Measurements from ENCODE around the gene FRMD5.

The FRMD5 gene

DNA sequence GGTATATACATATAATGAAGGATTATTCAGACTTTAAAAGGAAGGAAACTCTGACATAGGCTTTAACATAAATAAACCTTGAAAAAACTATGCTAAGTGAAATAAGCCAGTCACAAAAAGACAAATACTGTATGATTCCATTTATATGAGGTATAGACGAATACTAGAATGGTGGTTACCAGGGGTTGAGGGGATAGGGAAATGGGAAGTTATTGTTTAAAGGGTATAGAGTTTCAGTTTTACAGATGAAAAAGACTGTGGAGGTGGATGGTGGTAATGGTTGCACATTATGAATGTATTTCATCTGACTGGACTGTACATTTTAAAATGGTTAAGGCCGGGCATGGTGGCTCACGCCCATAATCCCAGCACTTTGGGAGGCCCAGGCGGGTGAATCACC lies 41.7 kb downstream of the FRMD5 start:
- TF ChIP-seq, protein P1, sequence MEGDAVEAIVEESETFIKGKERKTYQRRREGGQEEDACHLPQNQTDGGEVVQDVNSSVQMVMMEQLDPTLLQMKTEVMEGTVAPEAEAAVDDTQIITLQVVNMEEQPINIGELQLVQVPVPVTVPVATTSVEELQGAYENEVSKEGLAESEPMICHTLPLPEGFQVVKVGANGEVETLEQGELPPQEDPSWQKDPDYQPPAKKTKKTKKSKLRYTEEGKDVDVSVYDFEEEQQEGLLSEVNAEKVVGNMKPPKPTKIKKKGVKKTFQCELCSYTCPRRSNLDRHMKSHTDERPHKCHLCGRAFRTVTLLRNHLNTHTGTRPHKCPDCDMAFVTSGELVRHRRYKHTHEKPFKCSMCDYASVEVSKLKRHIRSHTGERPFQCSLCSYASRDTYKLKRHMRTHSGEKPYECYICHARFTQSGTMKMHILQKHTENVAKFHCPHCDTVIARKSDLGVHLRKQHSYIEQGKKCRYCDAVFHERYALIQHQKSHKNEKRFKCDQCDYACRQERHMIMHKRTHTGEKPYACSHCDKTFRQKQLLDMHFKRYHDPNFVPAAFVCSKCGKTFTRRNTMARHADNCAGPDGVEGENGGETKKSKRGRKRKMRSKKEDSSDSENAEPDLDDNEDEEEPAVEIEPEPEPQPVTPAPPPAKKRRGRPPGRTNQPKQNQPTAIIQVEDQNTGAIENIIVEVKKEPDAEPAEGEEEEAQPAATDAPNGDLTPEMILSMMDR (IDR thresholded peaks at IDR 0.05; ENCODE audit: control insufficient read depth, insufficient read depth, low read depth, low read length, missing control alignments), result no peak
- no peak for DNase-seq (ENCODE audit: low read depth)
- H3K4me3 ChIP-seq (ENCODE audit: control insufficient read depth, low read depth, low read length), result no peak overlapping the region

DNA sequence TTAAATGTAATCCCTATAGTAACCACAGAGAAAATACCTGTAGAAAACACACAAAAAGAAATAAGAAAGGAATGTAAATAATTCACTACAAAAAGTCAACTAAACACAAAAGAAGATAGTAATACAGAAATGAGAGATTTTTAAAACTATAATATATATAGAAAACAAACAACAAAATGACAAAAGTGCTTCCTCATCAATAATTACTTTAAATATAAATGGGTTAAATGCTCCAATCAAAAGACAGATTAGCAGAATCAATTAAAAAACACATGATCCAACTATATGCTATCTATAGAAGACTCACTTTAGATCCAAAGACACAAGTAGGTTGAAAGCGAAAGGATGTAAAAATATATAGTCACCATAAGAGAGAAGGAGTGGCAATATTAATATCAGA lies 45.8 kb downstream of the FRMD5 start:
- TF ChIP-seq, protein P1 (IDR thresholded peaks at IDR 0.05; ENCODE audit: control insufficient read depth, insufficient read depth, low read depth, low read length, missing control alignments), result no peak
- no peak overlapping the region for H3K4me3 ChIP-seq (ENCODE audit: control insufficient read depth, low read depth, low read length)
- no peak for DNase-seq (ENCODE audit: low read depth)

DNA sequence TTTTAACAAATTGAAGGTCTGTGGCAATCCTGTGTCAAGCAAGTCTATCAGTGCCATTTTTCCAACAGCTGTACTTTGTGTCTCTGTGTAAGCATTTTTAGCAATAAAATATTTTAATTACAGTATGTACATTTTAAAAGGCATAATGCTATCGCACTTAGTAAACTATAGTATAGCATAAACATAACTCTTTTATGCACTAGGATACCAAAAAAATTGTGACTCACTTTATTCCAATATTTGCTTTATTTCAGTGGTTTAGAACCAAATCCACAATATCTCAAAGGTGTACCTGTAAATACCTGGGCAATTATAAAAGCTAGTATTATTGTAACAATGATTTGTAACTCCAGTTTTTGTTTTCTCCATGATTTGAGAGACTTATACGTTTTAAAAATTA lies 46.5 kb downstream of the FRMD5 start:
- DNase-seq (ENCODE audit: low read depth), result no peak
- no peak overlapping the region for H3K4me3 ChIP-seq (ENCODE audit: control insufficient read depth, low read depth, low read length)
- TF ChIP-seq, protein P1 (IDR thresholded peaks at IDR 0.05; ENCODE audit: control insufficient read depth, insufficient read depth, low read depth, low read length, missing control alignments), result no peak

DNA sequence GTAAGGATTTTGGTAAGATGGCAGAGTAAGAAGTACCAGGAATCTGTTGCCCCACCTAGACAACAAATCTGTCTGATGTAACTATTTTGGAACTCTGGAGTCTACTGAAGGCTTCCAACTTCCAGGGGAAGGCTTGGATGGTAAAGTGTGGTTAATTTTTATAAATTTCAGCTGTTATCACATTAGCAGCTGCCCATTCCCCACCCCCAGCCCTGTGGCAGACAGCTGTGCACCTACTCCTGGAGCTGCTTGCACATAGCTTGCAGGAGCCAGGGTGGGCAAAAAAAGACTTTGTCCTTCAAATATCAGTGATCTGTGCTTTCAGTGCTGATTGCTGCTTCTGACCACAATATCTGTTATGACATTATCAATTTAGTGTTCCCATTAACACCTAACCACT lies 47.4 kb downstream of the FRMD5 start:
- TF ChIP-seq, protein P1 (IDR thresholded peaks at IDR 0.05; ENCODE audit: control insufficient read depth, insufficient read depth, low read depth, low read length, missing control alignments), result no peak
- DNase-seq (ENCODE audit: low read depth), result no peak
- H3K4me3 ChIP-seq (ENCODE audit: control insufficient read depth, low read depth, low read length), result no peak overlapping the region

DNA sequence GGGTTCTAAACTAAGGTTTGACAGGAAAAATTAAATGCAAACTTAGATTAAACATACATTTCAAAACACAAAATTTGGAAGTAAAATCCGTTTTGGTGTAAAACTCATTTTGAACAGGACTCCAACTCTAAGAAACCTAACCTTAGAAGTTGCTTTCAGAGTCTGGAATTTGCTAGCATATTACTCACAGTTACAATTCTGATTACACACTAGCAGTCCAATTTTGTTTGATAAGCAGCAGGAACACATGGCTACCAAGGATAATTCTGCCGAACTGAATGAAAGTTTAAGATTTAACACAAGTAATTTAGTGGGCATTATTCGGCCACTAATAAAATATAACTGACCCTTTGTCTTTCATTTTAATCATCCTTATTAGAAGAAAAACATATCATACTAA lies 49.6 kb downstream of the FRMD5 start:
- TF ChIP-seq, protein P1 (IDR thresholded peaks at IDR 0.05; ENCODE audit: control insufficient read depth, insufficient read depth, low read depth, low read length, missing control alignments), result no peak
- no peak for DNase-seq (ENCODE audit: low read depth)
- no peak overlapping the region for H3K4me3 ChIP-seq (ENCODE audit: control insufficient read depth, low read depth, low read length)

DNA sequence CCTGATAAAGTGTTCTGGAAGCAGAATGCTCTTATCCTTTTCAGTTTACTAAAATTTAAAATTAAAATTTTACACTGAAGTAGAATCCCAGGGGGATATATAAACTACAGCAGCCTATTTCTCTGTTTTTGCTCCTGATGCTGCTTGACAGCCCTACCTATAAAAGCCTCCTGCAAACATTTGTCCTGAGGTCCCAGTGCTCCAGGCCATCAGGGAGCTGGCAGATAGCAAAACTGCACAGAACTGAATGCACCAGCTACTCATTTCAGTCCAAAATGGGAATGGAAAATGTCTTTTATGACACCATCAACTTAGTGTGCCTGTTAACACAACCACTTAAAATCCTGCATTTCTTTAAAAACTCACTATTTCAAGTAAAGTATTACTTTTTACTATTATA lies 50.1 kb downstream of the FRMD5 start:
- no peak for DNase-seq (ENCODE audit: low read depth)
- no peak overlapping the region for H3K4me3 ChIP-seq (ENCODE audit: control insufficient read depth, low read depth, low read length)
- TF ChIP-seq, protein P1 (IDR thresholded peaks at IDR 0.05; ENCODE audit: control insufficient read depth, insufficient read depth, low read depth, low read length, missing control alignments), result no peak

DNA sequence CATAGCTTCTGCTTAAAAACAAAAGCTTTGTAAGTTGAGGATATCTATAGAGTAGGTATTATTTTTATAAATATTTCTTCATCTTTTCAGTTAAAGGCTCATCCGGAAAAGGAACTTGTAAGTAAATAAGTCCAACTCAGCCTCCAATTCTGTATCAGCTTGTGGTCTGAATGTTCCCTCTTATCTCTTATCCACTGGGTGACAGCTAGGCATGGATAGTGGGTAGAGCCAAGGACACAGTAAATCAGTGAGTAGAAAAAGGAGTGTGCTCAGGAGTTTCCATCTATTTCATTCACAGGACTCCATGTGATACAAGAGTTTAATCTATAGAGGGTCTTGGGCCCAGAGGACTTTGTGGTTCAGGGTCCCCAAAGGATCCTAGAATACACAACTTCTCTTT lies 50.9 kb downstream of the FRMD5 start:
- no peak overlapping the region for H3K4me3 ChIP-seq (ENCODE audit: control insufficient read depth, low read depth, low read length)
- TF ChIP-seq, protein P1 (IDR thresholded peaks at IDR 0.05; ENCODE audit: control insufficient read depth, insufficient read depth, low read depth, low read length, missing control alignments), result no peak
- no peak for DNase-seq (ENCODE audit: low read depth)
